ENCODE measurements around the gene SERPINB10.

The SERPINB10 gene

DNA sequence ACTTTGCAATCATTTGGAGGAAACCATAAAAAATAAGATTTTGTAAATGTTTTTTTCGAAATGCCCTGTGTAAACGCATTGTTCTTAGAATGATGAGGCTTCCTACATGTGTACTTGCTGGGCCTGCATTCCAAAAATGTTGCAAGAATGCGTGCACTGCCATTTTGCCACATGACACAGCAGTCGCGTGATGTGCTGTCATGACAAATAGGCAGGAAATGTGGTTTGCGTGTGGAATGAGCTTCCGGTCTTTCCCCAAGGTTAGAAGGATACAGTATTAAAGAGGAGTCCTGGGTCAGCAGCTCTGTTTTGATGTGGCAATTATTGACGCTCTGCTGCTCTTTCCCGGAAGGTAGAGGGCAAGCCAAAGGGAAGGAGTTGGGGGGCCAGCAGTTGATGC is 38.4 kb upstream of the SERPINB10 start:
- DNase-seq = no peak

GRCh38 chr18:63869851-63870250 is 37.9 kb upstream of the SERPINB10 start:
- Histone ChIP-seq H3K36me3 (no peaks in the 10 kb centered on the region), H3K9me3 (no peaks in the 10 kb centered on the region), H3K27me3 (no peaks in the 10 kb centered on the region), H3K4me1 (no peaks in the 10 kb centered on the region), H3K4me3 (ENCODE audit: low read depth, low read length) (no peak overlapping the region)
- TF ChIP-seq, protein P1, sequence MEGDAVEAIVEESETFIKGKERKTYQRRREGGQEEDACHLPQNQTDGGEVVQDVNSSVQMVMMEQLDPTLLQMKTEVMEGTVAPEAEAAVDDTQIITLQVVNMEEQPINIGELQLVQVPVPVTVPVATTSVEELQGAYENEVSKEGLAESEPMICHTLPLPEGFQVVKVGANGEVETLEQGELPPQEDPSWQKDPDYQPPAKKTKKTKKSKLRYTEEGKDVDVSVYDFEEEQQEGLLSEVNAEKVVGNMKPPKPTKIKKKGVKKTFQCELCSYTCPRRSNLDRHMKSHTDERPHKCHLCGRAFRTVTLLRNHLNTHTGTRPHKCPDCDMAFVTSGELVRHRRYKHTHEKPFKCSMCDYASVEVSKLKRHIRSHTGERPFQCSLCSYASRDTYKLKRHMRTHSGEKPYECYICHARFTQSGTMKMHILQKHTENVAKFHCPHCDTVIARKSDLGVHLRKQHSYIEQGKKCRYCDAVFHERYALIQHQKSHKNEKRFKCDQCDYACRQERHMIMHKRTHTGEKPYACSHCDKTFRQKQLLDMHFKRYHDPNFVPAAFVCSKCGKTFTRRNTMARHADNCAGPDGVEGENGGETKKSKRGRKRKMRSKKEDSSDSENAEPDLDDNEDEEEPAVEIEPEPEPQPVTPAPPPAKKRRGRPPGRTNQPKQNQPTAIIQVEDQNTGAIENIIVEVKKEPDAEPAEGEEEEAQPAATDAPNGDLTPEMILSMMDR (IDR thresholded peaks at IDR 0.05; ENCODE audit: low read depth, low read length) = no peak
- no peak for DNase-seq

More for the DNA sequence above, 38.4 kb upstream of the SERPINB10 start:
- Histone ChIP-seq H3K27me3 (no peaks in the 10 kb centered on the region), H3K36me3 (no peaks in the 10 kb centered on the region), H3K4me1 (no peaks in the 10 kb centered on the region), H3K4me3 (ENCODE audit: low read depth, low read length) (no peak overlapping the region), H3K9me3 (no peaks in the 10 kb centered on the region)
- TF ChIP-seq, protein P1 (IDR thresholded peaks at IDR 0.05; ENCODE audit: low read depth, low read length) = no peak

- no peak overlapping the region for H3K4me3 ChIP-seq (ENCODE audit: low read depth, low read length)
- H3K27me3 ChIP-seq = no peaks in the 10 kb centered on the region
- H3K9me3 ChIP-seq = no peaks in the 10 kb centered on the region
- no peak for DNase-seq
- H3K36me3 ChIP-seq = no peaks in the 10 kb centered on the region
- H3K4me1 ChIP-seq = no peaks in the 10 kb centered on the region
- TF ChIP-seq, protein P1 (IDR thresholded peaks at IDR 0.05; ENCODE audit: low read depth, low read length) = no peak
These were observed 35.9 kb upstream of the SERPINB10 start for GRCh38 chr18:63871836-63872235.

GRCh38 chr18:63872586-63872985 is 35.2 kb upstream of the SERPINB10 start:
- TF ChIP-seq, protein P1 (IDR thresholded peaks at IDR 0.05; ENCODE audit: low read depth, low read length) = no peak
- Histone ChIP-seq H3K27me3 (no peaks in the 10 kb centered on the region), H3K36me3 (no peaks in the 10 kb centered on the region), H3K4me3 (ENCODE audit: low read depth, low read length) (no peak overlapping the region), H3K4me1 (no peaks in the 10 kb centered on the region), H3K9me3 (no peaks in the 10 kb centered on the region)
- no peak for DNase-seq

DNA sequence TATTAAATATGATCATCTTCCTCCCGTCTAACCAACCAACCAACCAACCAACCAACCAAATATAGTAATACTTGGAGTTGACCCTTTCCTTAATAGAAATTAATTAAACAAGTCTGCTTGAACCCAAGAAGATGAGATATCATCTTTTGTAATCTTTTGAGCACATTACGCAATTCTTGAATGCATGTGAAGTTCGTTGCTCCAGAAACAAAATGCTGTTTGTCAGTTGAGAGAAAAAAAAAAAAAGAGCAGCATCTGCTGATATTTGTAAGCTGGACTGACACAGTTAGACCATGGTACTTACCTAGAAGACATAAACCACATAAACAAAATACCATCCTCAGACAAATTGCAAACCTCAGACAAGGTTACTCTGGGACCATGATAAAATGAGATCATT is 29.4 kb upstream of the SERPINB10 start:
- Histone ChIP-seq H3K36me3 (no peaks in the 10 kb centered on the region), H3K4me3 (ENCODE audit: low read depth, low read length) (no peak overlapping the region), H3K9me3 (no peaks in the 10 kb centered on the region), H3K4me1 (no peaks in the 10 kb centered on the region), H3K27me3 (no peaks in the 10 kb centered on the region)
- DNase-seq = no peak
- TF ChIP-seq, protein P1 (IDR thresholded peaks at IDR 0.05; ENCODE audit: low read depth, low read length) = no peak

GRCh38 chr18:63878925-63879324 is 28.8 kb upstream of the SERPINB10 start:
- no peaks in the 10 kb centered on the region for H3K4me1 ChIP-seq
- DNase-seq = no peak
- TF ChIP-seq, protein P1 (IDR thresholded peaks at IDR 0.05; ENCODE audit: low read depth, low read length) = no peak
- no peaks in the 10 kb centered on the region for H3K27me3 ChIP-seq
- H3K36me3 ChIP-seq = no peaks in the 10 kb centered on the region
- no peak overlapping the region for H3K4me3 ChIP-seq (ENCODE audit: low read depth, low read length)
- no peaks in the 10 kb centered on the region for H3K9me3 ChIP-seq

Data from BE2C (cell line).